GM03348 (cell line): ENCODE results near the gene COL4A2.
"Not testable (repeated sequence)": the region's sequence is repeated elsewhere in the genome, so short reads cannot be mapped to it uniquely, and the experiment has no call there.

Experiments used
- DNase-seq: peaks from one replicate; pipeline ENCODE4 v3.0.0; 2012; ENCODE audit warnings: low spot score

Gene COL4A2

DNA sequence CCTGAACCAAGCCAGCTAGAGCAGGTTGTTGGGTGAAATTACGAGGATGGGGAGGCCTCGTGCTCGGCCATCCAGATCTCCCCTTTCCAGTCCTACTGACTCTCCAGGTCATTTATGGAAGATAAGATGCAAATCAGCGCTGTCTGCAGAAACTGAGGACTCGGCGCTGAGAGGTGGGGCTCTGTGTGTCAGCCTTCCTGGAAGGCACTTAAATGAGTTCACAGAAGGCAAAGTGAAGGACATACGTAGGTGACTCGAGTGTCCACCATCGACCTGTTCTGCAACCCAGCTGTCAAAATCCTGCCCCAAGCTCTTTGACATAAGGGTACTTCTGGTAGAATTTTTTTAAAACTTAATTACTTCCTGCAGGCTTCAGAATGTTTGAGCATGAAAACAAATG is 168.0 kb downstream of the COL4A2 start:
- DNase-seq = no peak

DNA sequence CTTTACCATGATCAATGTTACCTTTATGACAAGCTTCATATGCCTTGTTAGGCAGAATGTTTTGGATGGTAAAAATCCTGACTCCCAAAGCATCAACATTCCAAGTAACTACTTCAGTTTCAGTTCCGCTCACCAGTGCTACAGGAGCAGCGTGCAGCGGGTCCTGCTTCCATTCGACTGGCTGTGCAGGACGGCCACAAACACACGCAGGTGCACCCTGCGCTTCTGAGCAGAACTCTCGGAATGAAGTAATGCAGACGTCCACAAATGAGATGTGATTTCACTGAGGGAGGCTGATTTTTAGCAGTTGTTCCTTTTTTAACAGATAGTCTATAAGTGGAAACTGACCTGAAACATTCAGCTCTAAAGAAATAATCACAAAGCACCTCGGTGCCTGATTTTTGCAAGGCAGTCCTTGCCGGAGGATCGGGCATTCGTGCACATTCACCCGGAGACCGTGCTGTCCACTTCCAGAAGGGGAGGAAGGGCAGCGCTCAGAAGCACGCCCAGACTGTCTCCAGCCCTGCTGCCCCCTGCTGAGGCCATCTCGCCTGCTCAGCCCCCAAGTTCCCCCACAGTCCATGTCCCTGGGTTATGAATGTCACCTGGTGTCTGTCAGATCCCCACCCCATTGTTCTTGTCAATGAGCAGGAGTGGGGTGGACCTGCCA is 168.6 kb downstream of the COL4A2 start:
- DNase-seq = no peak

- DNase-seq = no peak
Observed at GRCh38 chr13:110476220-110476617, 169.1 kb downstream of the COL4A2 start.

- DNase-seq = no peak
Observed at GRCh38 chr13:110477706-110478245, 170.7 kb downstream of the COL4A2 start.

DNA sequence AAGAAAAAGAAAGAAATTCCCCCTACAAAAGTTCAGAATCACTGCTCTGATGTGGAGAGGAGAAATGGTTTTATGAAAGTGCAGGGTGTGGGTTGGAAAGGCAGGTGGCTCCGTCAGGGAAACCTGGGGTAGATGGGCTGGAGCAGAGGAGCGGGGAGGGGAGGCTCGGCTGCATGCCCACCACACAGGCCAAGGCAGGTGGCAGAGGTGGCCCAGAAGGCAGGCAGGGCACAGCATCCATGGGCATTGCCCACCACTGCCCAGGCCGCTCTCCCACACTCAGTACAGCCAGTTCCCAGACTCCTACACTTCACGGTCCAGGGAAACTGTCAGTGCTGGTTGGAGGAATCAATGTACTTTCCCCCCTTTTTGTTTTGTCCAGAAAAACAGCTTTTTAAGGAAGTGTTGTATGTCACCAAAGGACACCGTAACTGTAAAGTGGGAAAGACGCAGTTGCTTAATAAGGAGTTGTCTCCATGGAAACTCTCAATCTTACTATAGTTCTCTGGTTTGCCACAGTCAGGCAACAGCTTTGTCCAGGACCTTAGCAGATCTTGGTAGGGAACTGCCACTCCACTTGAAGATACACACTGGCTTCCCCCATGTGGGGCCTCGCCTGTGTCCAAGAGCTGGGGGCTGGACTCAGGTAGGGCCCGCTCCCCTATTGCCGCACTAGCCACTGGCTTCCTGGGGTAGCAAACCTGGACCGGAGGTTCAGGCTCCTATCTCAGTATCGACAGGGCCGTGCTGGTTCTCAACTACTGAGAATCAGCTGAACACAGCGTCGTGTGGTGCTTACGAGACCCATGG is 171.5 kb downstream of the COL4A2 start:
- DNase-seq = no peak

- no peak for DNase-seq
Observed at GRCh38 chr13:110479215-110479545, 172.1 kb downstream of the COL4A2 start.

- no peak for DNase-seq
Observed at GRCh38 chr13:110479648-110480047, 172.6 kb downstream of the COL4A2 start.

GRCh38 chr13:110480161-110480560 is 173.1 kb downstream of the COL4A2 start:
- no peak for DNase-seq

- no peak for DNase-seq
Observed at GRCh38 chr13:110483386-110483968, 176.4 kb downstream of the COL4A2 start.

GRCh38 chr13:110484290-110485048 is 177.4 kb downstream of the COL4A2 start:
- DNase-seq = no peak

GRCh38 chr13:110485604-110486003 is 178.5 kb downstream of the COL4A2 start:
- DNase-seq = no peak

DNA sequence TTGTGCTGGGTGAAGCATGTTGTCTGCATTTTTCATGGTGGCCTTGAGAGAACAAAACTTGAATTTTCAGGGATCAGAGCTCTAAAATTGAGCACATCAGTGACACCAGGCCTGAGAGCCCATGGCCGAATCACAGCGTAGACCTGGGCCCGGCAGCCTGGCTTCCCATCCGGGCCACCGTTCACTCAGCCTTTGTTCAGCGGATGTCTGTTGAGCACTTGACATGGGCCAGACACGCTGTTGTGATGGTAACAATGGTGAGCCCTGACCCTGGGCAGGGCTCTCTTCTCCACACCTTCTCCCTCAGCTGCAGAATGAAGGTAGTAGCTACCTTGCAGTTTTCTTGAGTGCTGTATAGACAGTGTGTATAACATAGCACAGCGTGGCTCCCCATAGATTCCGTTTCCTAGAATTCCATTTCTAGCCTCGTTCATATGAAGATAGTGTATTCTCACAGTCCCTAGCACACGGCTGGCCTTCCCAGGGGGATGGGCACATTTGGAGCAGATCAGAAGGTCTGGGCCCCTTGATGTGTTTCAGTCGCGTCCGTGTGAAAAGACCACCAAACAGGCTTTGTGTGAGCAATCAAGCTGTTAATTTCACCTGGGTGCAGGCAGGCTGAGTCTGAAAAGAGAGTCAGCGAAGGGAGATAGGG is 179.1 kb downstream of the COL4A2 start:
- no peak for DNase-seq

DNA sequence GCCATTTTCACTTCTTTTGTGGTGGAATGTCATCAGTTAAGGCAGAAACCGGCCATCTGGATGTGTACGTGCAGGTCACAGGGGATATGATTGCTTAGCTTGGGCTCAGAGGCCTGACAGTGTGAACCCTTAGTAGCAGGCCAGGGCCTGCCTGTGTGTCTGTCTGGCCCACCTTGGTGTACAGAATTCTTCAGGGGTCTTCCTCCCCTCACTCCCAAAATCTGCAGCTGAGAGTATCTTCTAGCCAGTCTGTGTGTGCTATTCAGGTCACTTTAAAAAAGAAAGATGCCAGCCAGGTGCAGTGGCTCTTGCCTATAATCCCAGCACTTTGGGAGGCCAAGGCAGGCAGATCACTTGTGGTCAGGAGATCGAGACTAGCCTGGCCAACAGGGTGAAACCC is 179.8 kb downstream of the COL4A2 start:
- DNase-seq = not testable (repeated sequence)

DNA sequence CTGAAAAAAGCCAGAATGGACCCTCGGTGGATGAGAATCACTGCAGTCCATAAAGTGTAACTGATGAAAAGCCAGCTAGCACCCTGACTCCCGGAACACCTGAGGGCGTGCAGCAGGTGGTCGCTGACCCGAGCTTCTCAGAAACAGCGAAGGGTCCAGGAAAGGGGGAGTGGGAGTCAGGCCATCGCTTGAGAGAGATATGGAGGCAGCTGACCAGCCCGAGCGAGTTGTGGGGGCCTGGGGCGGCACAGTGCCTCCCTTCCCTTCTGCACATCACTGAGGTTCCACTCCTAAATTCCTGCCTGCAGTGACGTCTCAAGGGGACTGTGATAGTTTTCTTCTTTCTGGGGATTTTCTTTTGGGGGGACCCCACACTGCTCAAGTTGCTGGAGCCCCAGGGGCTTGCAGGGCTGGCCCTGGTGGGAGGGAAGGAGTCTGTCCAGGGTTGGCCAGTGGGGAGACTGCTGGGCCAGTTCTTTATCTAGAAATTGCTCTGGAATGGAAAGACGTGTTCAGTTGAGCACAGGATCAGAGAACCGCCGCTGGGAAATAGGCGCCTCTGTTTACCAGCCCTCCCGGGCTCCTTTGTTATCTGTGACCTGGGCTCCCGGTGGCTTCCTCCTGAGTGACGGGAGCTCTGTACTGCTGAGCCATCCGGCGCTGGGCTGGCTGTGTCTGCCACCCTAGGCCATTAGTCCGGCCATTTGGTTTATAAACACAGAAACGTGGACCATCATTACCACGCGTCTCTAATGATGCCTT is 183.1 kb downstream of the COL4A2 start:
- no peak for DNase-seq

DNA sequence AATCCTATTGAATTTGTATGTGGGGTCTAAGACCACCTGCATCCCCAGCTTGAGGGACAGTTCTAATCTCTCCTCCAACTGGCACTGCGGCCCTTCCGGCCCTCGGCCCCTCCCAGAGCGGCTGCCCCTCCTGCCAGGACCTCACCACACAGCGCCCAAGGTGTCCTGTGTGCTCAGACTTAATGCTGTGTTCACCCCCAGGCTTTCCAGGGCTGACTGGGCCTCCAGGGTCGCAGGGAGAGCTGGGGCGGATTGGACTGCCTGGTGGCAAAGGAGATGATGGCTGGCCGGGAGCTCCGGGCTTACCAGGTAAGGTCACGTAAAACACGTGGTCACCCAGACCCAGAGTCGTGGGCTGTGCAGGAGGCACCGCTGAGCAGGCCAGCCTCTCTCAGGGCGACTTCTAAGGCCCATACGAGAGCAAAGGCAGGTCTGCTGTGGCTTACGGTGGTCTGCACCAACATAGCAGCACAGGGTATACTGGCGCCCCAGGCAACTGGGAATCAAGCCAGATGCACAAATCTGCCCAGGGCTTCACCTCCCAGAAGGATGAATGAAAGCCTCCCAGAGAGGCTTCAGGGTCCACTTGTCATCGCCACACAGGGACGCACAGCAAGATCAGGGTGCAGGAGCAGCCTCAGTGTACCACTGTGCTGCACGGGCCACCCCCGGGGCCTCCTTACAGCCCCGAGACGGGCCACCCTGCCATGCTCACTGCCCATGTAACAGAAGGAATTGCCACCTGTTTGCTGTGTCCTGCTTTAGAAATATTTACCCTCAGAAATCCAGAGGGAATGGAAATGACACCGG is 185.0 kb downstream of the COL4A2 start:
- DNase-seq = no peak

DNA sequence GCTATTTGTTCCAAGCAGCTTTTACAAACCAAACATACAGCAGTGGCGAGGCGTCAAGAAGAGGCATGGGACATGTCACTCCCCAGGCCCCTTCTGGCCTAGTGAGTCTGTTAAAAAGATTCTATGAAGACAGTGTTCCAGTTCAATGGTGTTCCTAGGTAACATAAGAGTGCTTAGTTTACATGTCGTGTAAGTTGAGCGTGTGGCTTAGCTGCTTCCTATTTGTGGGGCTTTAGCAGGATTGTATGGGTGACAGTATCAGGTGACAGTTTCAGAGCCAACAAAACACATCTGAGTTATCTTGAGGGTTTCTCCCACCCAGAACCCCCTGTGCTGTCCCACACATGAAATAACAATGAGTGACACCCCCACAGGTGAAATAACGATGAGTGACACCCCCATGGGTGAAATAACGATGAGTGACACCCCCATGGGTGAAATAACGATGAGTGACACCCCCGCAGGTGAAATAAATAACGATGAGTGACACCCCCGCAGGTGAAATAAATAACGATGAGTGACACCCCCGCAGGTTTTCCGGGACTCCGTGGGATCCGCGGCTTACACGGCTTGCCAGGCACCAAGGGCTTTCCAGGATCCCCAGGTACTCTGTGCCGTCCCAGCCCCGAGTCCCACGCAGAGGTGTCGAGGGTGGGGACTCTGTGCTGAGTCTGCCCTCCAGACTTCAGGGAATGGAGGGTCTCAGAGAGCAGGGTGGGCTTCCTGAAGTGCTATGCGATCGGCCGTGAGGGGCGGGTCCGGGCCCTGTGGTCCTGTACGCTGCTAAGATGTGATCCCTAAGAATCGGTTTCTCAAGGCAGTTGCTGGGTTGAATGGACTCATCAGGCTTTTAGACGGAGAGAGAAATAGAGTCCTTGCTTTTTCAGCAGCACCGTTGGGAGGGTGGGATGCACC is 185.9 kb downstream of the COL4A2 start:
- DNase-seq = no peak

- DNase-seq = no peak
Observed at GRCh38 chr13:110493613-110494012, 186.5 kb downstream of the COL4A2 start.

- DNase-seq = no peak
Observed at GRCh38 chr13:110495376-110495775, 188.3 kb downstream of the COL4A2 start.

DNA sequence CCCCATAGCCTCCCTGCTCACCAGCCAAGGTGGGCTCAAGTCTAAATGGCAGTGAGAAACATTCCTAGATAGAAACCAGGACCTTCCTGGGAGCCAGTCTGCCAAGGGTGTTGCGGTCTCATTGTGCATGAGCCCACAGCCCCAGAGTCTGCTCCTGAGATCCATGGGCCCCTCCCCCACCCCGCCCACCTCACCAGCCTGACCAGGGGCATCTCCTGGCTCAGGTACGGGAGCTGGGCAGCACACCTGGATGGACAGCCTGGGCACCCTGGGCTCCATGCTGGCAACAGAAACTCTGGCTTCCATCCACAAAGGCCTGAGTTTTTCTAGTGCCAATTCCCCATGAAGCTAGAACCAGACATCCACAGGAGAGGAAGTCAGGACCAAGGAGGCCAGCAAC is 188.8 kb downstream of the COL4A2 start:
- DNase-seq = no peak
